Dermis microvascular lymphatic vessel endothelial cell (primary cell): ENCODE measurements around the gene RNMT. TPM values are rescaled to one million over a fixed set of nuclear protein-coding genes. Genes with fewer than 3 reads are reported as not detected.
A peak's percentile ranks its signal among the peaks of the same experiment; 100 is the strongest.

Source experiments
- DNase-seq, 2 donors: peaks; one replicate each; pipeline versions ENCODE4 v3.0.0 to v3.0.0-alpha.2; 2010; ENCODE audit warnings: low read depth in 2 of 2
- total RNA-seq: library from RNA; depleted of rRNA; stranded (reverse); fragments of >200 nt; gene quantifications from 2 replicates; pipeline ENCODE4 v1.2.1, GENCODE V29; 2014

RNMT gene
- total RNA-seq, 1 donor from 2014 or later, result 16.8 TPM

DNA sequence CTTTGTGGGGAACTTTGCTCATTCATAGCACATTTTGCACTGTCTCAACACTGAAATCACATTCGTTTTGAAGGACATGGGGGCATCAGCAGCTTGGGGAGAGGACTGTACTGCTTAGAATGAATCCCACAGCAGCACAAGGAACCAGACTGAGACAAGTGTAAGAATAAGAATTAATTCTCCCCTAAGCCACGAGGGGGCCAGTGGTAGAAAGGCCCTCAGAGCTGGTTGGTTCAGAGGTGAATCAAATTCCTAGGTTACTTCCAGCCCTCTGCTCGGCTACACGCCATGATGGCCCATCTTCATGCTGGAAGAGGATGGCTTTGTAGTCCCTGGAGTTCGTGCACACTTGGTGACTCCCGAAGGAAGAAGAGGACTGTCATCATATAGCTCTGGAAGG, 85.5 kb downstream of the RNMT start:
- DNase-seq, result no peak

DNA sequence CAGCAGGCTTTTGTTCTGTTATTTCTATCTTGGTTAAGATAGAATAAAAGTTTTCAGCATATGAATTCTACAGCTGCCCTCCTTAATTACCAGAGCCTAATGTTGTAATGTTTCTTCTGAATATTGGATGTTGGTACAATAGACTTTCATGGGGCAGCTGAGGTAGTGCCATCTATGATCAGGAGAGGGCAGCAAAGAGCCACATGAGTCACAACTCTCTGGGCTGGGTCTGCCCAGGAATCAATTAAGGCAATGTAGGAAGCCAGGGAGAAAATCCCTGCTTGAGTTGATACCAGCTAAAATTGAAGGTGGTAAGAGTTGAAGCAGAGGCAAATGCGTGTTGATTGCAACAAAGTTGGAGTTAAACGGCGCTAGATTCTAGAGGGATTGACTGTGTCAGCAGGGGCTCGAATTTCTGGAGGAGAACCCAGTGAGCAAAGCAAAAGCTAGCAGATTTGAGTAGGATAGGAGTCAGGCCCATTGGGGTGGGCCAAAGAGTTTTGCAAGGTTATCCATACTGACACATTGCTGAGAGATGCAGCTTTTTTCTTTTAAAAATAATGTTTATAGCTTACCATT, 86.9 kb downstream of the RNMT start:
- DNase-seq, result peak in 1 of 2 donors; percentile 62

Other genes starting within 250 kb of the RNMT start
- gene FAM210A, start 115 bp upstream of the RNMT start, total RNA-seq, result 15.0 and 28.2 TPM in 2 replicates
- gene MC5R, start 97.5 kb downstream of the RNMT start, total RNA-seq, result not detected in 2 replicates
- gene MC2R, start 188.9 kb downstream of the RNMT start, total RNA-seq, result not detected in 2 replicates